ENCODE data around the gene GMEB2.

GMEB2 gene

DNA sequence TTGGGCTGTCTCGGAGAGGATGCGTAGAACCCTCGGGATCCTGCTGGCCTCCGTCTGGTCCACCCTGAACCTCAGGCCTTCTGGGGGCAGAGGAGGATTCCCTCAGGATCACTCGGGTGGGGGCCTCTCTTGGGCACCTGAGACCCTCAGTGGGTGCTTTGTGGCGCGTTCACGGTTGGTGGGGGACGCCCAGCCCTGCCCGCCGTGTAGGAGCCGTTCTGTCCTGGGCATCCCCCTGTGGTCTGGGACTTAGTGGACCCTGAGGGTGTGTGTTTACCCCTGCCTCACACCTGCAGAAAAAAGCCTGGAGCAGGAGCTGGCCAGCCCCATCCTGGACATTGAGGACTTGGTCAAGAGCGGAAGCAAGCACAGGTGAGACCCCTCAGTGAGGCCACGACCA is 38.8 kb upstream of the GMEB2 start:
- TF ChIP-seq, protein P1, sequence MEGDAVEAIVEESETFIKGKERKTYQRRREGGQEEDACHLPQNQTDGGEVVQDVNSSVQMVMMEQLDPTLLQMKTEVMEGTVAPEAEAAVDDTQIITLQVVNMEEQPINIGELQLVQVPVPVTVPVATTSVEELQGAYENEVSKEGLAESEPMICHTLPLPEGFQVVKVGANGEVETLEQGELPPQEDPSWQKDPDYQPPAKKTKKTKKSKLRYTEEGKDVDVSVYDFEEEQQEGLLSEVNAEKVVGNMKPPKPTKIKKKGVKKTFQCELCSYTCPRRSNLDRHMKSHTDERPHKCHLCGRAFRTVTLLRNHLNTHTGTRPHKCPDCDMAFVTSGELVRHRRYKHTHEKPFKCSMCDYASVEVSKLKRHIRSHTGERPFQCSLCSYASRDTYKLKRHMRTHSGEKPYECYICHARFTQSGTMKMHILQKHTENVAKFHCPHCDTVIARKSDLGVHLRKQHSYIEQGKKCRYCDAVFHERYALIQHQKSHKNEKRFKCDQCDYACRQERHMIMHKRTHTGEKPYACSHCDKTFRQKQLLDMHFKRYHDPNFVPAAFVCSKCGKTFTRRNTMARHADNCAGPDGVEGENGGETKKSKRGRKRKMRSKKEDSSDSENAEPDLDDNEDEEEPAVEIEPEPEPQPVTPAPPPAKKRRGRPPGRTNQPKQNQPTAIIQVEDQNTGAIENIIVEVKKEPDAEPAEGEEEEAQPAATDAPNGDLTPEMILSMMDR (IDR thresholded peaks at IDR 0.05; ENCODE audit: extremely low read depth, missing control alignments) = no peak
- no peak for DNase-seq (ENCODE audit: low spot score)

DNA sequence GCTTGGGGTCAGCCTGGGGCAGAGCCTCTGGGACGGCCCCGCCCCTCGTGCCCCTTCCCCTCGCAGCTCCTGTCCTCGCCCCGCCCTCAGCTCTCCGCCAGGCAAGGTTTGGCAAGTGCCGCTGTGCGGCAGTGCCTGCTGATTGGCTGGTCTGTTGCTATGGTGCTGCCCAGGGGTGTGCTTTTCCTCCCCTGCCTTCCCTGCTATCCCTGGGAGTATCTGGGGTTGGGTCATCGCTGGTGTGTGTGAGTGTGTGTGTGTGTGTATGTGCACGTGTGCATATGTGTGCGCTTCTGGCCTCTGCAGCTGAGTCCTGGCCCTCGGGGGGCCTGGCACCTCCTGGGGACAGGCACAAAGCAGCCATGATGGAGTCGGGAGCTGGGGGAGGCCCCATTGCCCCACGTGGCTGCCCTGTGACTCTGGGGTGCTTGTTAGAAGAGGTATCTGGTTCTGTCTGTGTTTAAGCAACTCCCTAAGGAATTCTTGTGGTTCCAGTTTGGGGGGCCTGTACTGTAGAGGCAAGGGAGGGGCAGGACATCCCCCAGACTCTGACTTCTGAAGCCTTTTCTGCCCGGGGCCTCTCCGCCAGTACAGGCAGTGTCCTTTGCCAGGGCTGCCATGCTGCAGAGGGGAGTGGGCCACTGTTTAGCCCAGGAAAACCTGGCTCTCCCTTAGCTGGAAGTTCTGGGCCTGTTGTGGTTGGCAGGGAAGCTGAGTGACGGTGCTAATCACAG is 38.1 kb upstream of the GMEB2 start:
- TF ChIP-seq, protein P1 (IDR thresholded peaks at IDR 0.05; ENCODE audit: extremely low read depth, missing control alignments) = no peak
- DNase-seq (ENCODE audit: low spot score) = no peak

DNA sequence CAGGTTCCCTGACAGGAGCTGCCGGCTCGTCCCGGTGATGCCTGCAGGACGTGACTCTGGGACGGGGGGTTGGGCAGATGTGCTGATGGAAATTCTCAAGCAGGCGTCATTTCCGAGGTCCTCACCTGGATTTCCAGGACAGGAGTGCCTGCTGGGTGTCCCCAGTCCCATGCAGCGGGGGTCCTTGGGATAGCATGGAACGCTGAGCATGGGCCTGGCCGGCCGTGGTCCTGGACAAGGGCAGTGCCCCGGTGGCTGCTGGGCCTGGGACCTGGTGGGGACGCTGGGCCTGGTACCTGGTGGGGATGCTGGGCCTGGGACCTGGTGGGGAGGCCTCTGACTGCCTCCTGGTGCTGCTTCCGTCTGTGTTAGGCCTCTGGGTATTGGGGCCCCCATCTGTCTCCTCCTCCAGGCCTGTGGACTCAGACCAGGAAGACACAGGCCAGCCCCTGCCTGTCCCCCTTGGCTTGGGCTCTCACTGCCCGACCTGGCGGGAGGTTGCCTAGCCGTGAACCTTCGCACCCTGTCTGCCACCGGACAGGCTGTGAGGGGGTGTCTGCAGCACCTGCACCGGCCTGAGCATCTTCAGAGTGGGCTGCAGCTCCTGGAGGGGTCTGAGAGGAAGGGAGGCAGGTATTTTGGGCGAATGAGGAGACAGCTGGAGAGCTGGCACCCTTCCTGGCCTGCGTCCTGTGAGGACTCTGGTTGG is 37.4 kb upstream of the GMEB2 start:
- TF ChIP-seq, protein P1 (IDR thresholded peaks at IDR 0.05; ENCODE audit: extremely low read depth, missing control alignments) = no peak
- no peak for DNase-seq (ENCODE audit: low spot score)

DNA sequence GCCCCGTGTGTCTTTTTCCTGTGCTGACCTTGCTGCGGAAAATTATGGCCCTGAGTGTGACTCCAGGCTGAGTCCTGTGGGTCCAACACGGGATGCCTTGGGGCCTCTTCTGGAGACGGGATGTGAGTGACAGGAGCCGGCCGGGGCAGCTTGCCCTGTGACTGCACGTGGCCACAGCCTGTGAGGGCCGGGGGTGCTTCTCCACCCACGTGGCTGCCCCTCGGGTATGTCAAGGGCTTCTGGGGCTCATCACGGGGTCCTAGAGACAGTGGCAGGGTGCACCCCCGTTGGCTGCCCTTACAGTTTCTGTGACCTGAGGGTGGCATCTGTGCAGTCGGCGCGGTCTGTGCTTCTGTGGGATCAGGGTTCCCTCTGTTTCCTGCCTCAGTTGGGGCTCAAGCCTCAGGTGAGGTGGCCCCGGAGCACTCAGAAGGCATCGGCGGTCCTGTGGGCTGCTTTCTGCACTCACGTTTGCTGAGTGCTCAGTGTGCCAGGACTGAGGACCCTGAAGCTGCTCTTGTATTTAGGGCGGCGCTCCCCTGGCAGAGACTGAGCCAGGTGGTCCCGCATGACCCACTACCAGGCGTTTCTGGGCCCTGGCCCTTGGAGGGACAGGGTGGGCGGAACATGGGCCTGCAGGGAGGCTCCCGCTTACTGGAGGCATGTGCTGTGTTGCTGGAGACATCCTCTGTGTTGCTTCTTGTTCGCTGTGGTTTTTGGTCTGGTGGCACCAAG is 36.6 kb upstream of the GMEB2 start:
- no peak for DNase-seq (ENCODE audit: low spot score)
- TF ChIP-seq, protein P1 (IDR thresholded peaks at IDR 0.05; ENCODE audit: extremely low read depth, missing control alignments) = no peak

DNA sequence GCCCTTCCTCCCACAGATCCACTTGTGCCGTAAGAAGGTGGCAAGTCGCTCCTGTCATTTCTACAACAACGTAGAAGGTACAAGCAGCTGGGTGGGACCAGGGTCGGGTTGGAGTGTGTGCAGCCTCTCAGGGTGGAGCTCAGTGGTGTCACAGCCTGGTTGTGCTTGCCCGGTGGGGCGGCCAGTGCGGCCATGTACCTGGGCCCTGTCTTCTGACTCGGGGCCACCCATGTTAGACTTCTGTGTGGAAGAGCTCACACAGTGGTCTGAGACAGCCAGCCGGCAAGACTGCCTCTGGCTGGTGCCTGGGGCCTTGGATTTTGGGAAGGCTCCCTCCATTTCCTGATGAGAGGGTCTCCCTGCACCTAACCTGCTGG is 35.9 kb upstream of the GMEB2 start:
- DNase-seq (ENCODE audit: low spot score) = no peak
- TF ChIP-seq, protein P1 (IDR thresholded peaks at IDR 0.05; ENCODE audit: extremely low read depth, missing control alignments) = no peak

DNA sequence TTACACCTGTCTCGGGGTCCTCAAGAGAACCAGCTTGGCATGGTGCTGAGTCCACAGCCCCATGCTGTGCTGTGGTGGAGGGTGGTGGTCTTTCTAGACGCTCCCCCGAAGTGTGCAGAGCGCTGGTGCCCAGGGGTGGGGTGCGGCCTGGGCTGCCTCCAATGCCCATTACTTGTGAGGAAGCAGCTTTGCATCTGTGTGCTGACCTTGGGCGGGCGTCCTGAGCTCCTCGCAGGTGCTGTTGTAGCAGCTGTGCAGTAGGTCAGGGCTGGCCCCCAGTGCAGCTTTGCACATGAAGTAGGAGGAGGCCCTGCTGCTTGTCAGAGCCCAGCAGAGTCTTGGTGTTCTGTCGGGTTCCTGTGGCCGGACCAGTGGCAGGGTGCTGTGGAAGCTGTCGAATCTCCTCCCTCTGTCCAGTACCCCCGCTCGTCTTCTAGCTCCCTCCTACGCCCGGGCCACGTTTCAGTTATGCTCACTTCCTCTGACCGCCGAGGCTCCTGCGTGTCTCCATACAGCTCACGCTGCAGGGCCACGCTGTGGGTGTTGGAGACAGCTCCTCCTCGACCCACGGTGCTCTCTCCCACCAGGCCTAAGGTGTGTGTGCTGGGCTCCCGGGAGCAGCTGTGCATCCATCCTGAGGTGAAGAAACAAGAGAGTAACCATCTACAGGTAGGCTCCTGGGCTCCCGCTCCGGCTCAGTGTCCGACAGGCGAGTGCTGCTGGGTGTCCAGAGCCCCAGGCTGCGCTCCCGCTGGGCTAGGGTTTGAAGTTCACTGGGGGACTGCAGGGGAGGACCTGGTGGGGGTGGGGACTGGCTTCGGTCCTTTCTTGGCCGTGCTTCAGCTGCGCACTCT is 35.3 kb upstream of the GMEB2 start:
- DNase-seq (ENCODE audit: low spot score) = no peak
- TF ChIP-seq, protein P1 (IDR thresholded peaks at IDR 0.05; ENCODE audit: extremely low read depth, missing control alignments) = no peak

All from GM20000 (cell line).